CD4-positive, alpha-beta T cell treated with Interleukin-1 beta for 1 hour (primary cell): ENCODE results near the gene SLC6A16.
"Not testable (repeated sequence)": the region's sequence is repeated elsewhere in the genome, so short reads cannot be mapped to it uniquely, and the experiment has no call there.

Source experiments
- DNase-seq, 2 donors: peaks; one replicate each; pipeline ENCODE4 v3.0.0-alpha.2; 2020 to 2022

SLC6A16 gene

GRCh38 chr19:49344505-49345423, 19.8 kb upstream of the SLC6A16 start:
- DNase-seq = no peak

GRCh38 chr19:49343123-49343522, 18.1 kb upstream of the SLC6A16 start:
- no peak for DNase-seq

GRCh38 chr19:49342291-49342721, 17.3 kb upstream of the SLC6A16 start:
- DNase-seq = no peak

GRCh38 chr19:49340865-49341718, 16.1 kb upstream of the SLC6A16 start:
- DNase-seq = no peak

- peak; percentile 18 to 91 for DNase-seq
These were observed 15.3 kb upstream of the SLC6A16 start for GRCh38 chr19:49340069-49340864.

- no peak for DNase-seq
These were observed 14.5 kb upstream of the SLC6A16 start for GRCh38 chr19:49339301-49340068.

- DNase-seq = peak; percentile 15 to 35
These were observed 13.8 kb upstream of the SLC6A16 start for GRCh38 chr19:49338691-49339300.

- DNase-seq = no peak
These were observed 13.2 kb upstream of the SLC6A16 start for GRCh38 chr19:49338023-49338677.

GRCh38 chr19:49337267-49338022, 12.5 kb upstream of the SLC6A16 start:
- DNase-seq = no peak

- no peak for DNase-seq
These were observed 11.7 kb upstream of the SLC6A16 start for GRCh38 chr19:49336482-49337266.

GRCh38 chr19:49335784-49336481, 10.9 kb upstream of the SLC6A16 start:
- peak; percentile 39 to 45 for DNase-seq

- peak; percentile 43 to 69 for DNase-seq
These were observed 10.2 kb upstream of the SLC6A16 start, which contains the start of gene CD37 for GRCh38 chr19:49335071-49335783. CD37 (plus strand) TSS chr19:49335406; CDS start chr19:49335541, 135 bp downstream.

- DNase-seq = peak; percentile 72 to 86
These were observed 8.9 kb upstream of the SLC6A16 start for GRCh38 chr19:49333811-49334288.

GRCh38 chr19:49333418-49333805, 8.4 kb upstream of the SLC6A16 start:
- no peak for DNase-seq

GRCh38 chr19:49332691-49333417, 7.9 kb upstream of the SLC6A16 start:
- DNase-seq = not testable (repeated sequence)

- DNase-seq = peak; percentile 69 to 78
These were observed 6.6 kb upstream of the SLC6A16 start for GRCh38 chr19:49331616-49332055.

- not testable (repeated sequence) for DNase-seq
These were observed 6.2 kb upstream of the SLC6A16 start for GRCh38 chr19:49331187-49331586.
